ENCODE results near the gene FARP1.

DNA sequence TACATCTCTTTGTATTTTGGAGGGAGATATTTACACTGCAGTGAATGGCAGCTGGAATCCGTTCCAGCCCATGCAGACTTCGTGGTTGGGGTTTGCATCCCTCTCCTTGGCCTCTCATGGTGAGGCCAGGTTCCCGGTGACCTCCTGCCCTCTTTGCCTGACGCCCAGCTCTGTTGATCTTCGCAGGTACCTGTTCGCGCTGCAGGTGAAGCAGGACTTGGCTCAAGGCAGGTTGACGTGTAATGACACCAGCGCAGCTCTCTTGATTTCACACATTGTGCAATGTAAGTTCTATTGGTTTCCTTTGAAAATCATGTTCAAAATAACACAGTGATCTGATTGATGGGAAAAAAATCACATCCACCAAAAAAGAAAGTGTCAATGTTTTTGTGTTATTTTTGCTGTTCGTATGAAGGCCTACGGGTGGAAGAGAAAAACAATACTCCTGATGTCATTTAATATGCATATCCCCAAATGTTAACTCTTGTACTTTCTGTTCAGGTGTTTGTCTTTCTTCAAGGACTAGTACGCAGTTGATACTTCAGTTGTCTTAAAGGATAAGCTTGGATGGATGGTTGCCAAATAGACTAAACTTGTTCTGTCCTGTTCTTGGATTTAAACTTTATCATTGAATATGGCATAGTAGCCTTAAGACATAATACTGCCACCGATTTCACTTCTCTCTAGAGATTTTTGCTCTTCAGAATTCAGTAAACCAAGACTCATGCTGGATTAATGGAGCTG lies 234.9 kb downstream of the FARP1 start:
- TF ChIP-seq EP300 (IDR thresholded peaks at IDR 0.05) = no peak
- TF ChIP-seq, protein P1, sequence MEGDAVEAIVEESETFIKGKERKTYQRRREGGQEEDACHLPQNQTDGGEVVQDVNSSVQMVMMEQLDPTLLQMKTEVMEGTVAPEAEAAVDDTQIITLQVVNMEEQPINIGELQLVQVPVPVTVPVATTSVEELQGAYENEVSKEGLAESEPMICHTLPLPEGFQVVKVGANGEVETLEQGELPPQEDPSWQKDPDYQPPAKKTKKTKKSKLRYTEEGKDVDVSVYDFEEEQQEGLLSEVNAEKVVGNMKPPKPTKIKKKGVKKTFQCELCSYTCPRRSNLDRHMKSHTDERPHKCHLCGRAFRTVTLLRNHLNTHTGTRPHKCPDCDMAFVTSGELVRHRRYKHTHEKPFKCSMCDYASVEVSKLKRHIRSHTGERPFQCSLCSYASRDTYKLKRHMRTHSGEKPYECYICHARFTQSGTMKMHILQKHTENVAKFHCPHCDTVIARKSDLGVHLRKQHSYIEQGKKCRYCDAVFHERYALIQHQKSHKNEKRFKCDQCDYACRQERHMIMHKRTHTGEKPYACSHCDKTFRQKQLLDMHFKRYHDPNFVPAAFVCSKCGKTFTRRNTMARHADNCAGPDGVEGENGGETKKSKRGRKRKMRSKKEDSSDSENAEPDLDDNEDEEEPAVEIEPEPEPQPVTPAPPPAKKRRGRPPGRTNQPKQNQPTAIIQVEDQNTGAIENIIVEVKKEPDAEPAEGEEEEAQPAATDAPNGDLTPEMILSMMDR (IDR thresholded peaks at IDR 0.05) = no peak
- no peak for TF ChIP-seq POLR2AphosphoS5 (IDR thresholded peaks at IDR 0.05)
- no peak for TF ChIP-seq POLR2A (IDR thresholded peaks at IDR 0.05)
